Right atrium auricular region (tissue), 2 donors: ENCODE data around the gene RASSF3. TPM values are rescaled to one million over a fixed set of nuclear protein-coding genes. Genes with fewer than 3 reads are reported as not detected.
"Not testable (repeated sequence)": the region's sequence is repeated elsewhere in the genome, so short reads cannot be mapped to it uniquely, and the experiment has no call there.

Source experiments
- DNase-seq: peaks from one replicate; pipeline ENCODE4 v3.0.0-alpha.2; 2019; ENCODE audit warnings: low spot score
- H3K27ac ChIP-seq, 2 donors: fragments of 200-600 bp; sonication (generic); 1 replicate in 1 of 2; 2 replicates in 1 of 2; pipeline ENCODE4 v1.5.1; 2016 to 2019
- H3K27me3 ChIP-seq, 2 donors: fragments of 200-600 bp; sonication (generic); one replicate each; pipeline versions ENCODE4 v1.5.1 to v1.6.0; 2017 to 2019
- H3K36me3 ChIP-seq: fragments of 200-600 bp; sonication (generic); one replicate; pipeline ENCODE4 v1.5.1; 2016
- H3K4me1 ChIP-seq, 2 donors: fragments of 200-600 bp; sonication (generic); one replicate each; pipeline versions ENCODE4 v1.5.1 to v1.6.0; 2017 to 2019
- H3K4me3 ChIP-seq, 2 donors: fragments of 200-600 bp; sonication (generic); 1 replicate in 1 of 2; 2 replicates in 1 of 2; pipeline ENCODE4 v1.5.1; 2017 to 2019; ENCODE audit warnings: mild to moderate bottlenecking in 1 of 2, moderate library complexity in 1 of 2
- H3K9me3 ChIP-seq, 2 donors: fragments of 200-600 bp; sonication (generic); one replicate each; pipeline ENCODE4 v1.5.1; 2019
- CTCF ChIP-seq, 2 donors: fragments of 200-600 bp; sonication (generic); IDR thresholded peaks; one replicate each; pipeline ENCODE4 v1.5.1; 2019; ENCODE audit warnings: antibody characterized with exemption in 2 of 2
- total RNA-seq, 2 donors: library from RNA; depleted of rRNA; stranded (reverse); fragments of >200 nt; gene quantifications; one replicate each; pipeline ENCODE4 v1.1.0, GENCODE V29; 2016

The RASSF3 gene
- total RNA-seq, 2 donors from 2014 or later = 55.4 to 88.4 TPM

- peaks cover 0 to 7% of the 10 kb centered on the region in 2 donors for H3K4me1 ChIP-seq
- no peaks in the 10 kb centered on the region for H3K36me3 ChIP-seq
- TF ChIP-seq CTCF (IDR thresholded peaks at IDR 0.05) = no peak
- peaks cover 8 to 14% of the 10 kb centered on the region in 2 donors for H3K9me3 ChIP-seq
- no peak overlapping the region for H3K27ac ChIP-seq
- H3K4me3 ChIP-seq = no peak overlapping the region
- no peak for DNase-seq
- H3K27me3 ChIP-seq = no peaks in the 10 kb centered on the region
These were observed 31.7 kb upstream of the RASSF3 start for GRCh38 chr12:64578566-64578965.

GRCh38 chr12:64580681-64581080, 29.6 kb upstream of the RASSF3 start:
- Histone ChIP-seq H3K9me3 (peaks cover 0 to 2% of the 10 kb centered on the region in 2 donors), H3K4me1 (peaks cover 0 to 15% of the 10 kb centered on the region in 2 donors), H3K27me3 (no peaks in the 10 kb centered on the region), H3K4me3 (no peak overlapping the region), H3K36me3 (no peaks in the 10 kb centered on the region), H3K27ac (no peak overlapping the region)
- DNase-seq = no peak
- TF ChIP-seq CTCF (IDR thresholded peaks at IDR 0.05) = no peak

- no peaks in the 10 kb centered on the region for H3K36me3 ChIP-seq
- no peak overlapping the region for H3K27ac ChIP-seq
- no peak for DNase-seq
- no peak for TF ChIP-seq CTCF (IDR thresholded peaks at IDR 0.05)
- peaks cover 0 to 15% of the 10 kb centered on the region in 2 donors for H3K4me1 ChIP-seq
- H3K9me3 ChIP-seq = no peaks in the 10 kb centered on the region
- no peak overlapping the region for H3K4me3 ChIP-seq
- H3K27me3 ChIP-seq = no peaks in the 10 kb centered on the region
These were observed 28.2 kb upstream of the RASSF3 start for GRCh38 chr12:64582114-64582513.

GRCh38 chr12:64582862-64583261, 27.4 kb upstream of the RASSF3 start:
- no peak for DNase-seq
- TF ChIP-seq CTCF (IDR thresholded peaks at IDR 0.05) = no peak
- Histone ChIP-seq H3K36me3 (no peaks in the 10 kb centered on the region), H3K4me1 (peaks cover 0 to 15% of the 10 kb centered on the region in 2 donors), H3K9me3 (no peaks in the 10 kb centered on the region), H3K27me3 (no peaks in the 10 kb centered on the region), H3K27ac (no peak overlapping the region), H3K4me3 (no peak overlapping the region)

GRCh38 chr12:64583395-64583770, 26.9 kb upstream of the RASSF3 start:
- not testable (repeated sequence) for H3K36me3 ChIP-seq, H3K27me3 ChIP-seq, H3K4me3 ChIP-seq, H3K9me3 ChIP-seq, DNase-seq
- H3K27ac ChIP-seq = peak overlapping the region in 1 of 2 donors; percentile 32
- H3K4me1 ChIP-seq = peaks cover 0 to 15% of the 10 kb centered on the region in 2 donors

GRCh38 chr12:64583771-64584421, 26.4 kb upstream of the RASSF3 start:
- no peaks in the 10 kb centered on the region for H3K27me3 ChIP-seq
- H3K4me1 ChIP-seq = peaks cover 0 to 15% of the 10 kb centered on the region in 2 donors
- no peak for DNase-seq
- peak overlapping the region in 1 of 2 donors; percentile 32 for H3K27ac ChIP-seq
- H3K36me3 ChIP-seq = no peaks in the 10 kb centered on the region
- TF ChIP-seq CTCF (IDR thresholded peaks at IDR 0.05) = no peak
- H3K9me3 ChIP-seq = no peaks in the 10 kb centered on the region
- no peak overlapping the region for H3K4me3 ChIP-seq
